Hepatocyte (in vitro differentiated cells): ENCODE data around the gene GDI1.

ENCODE experiments used
- EZH2 ChIP-seq: fragments of 200-600 bp; sonication (generic); IDR thresholded peaks from 2 replicates; pipeline ENCODE4 v1.6.1; 2016; ENCODE audit warnings: antibody characterized with exemption, mild to moderate bottlenecking, borderline replicate concordance
- EZH2phosphoT487 ChIP-seq: fragments of 200-600 bp; sonication (generic); IDR thresholded peaks from one replicate; pipeline ENCODE4 v1.6.1; 2018; ENCODE audit warnings: antibody characterized with exemption, mild to moderate bottlenecking, low read depth, moderate library complexity; ENCODE audit not compliant: unreplicated experiment, severe bottlenecking
- TF ChIP-seq, protein P1 (sequence below): fragments of 200-600 bp; sonication (generic); IDR thresholded peaks from 2 replicates; pipeline ENCODE4 v1.5.1; 2016; ENCODE audit warnings: antibody characterized with exemption, mild to moderate bottlenecking; ENCODE audit not compliant: poor library complexity

DNA sequence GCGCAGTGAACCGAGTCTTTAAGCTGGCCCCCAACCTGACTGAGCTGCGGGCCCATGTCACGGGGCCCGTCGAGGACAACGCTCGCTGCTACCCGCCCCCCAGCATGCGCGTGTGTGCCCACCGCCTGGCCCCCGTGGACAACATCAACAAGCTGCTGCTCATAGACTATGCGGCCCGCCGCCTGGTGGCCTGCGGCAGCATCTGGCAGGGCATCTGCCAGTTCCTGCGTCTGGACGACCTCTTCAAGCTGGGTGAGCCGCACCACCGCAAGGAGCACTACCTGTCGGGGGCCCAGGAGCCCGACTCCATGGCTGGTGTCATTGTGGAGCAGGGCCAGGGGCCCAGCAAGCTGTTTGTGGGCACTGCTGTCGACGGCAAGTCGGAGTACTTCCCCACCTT is 23.4 kb downstream of the GDI1 start:
- TF ChIP-seq, protein P1, sequence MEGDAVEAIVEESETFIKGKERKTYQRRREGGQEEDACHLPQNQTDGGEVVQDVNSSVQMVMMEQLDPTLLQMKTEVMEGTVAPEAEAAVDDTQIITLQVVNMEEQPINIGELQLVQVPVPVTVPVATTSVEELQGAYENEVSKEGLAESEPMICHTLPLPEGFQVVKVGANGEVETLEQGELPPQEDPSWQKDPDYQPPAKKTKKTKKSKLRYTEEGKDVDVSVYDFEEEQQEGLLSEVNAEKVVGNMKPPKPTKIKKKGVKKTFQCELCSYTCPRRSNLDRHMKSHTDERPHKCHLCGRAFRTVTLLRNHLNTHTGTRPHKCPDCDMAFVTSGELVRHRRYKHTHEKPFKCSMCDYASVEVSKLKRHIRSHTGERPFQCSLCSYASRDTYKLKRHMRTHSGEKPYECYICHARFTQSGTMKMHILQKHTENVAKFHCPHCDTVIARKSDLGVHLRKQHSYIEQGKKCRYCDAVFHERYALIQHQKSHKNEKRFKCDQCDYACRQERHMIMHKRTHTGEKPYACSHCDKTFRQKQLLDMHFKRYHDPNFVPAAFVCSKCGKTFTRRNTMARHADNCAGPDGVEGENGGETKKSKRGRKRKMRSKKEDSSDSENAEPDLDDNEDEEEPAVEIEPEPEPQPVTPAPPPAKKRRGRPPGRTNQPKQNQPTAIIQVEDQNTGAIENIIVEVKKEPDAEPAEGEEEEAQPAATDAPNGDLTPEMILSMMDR, result no peak
- no peak for TF ChIP-seq EZH2
- no peak for TF ChIP-seq EZH2phosphoT487
